H9 (cell line): ENCODE measurements around the gene CNNM3. TPM values are rescaled to one million over a fixed set of nuclear protein-coding genes. Genes with fewer than 3 reads are reported as not detected.

Experiments
- DNase-seq: peaks from one replicate; pipeline ENCODE4 v3.0.0-alpha.2; 2017
- H2AFZ ChIP-seq: one replicate; pipeline ENCODE4 v1.6.1; 2013; ENCODE audit warnings: mild to moderate bottlenecking, low read length, control low read depth, moderate library complexity
- H2AK5ac ChIP-seq: 2 replicates; pipeline ENCODE4 v1.6.1; 2013; ENCODE audit warnings: low read length, control low read depth, mixed read lengths; ENCODE audit not compliant: insufficient read length
- H2BK120ac ChIP-seq: one replicate; pipeline ENCODE4 v1.6.1; 2013; ENCODE audit warnings: low read depth, mild to moderate bottlenecking, low read length, control low read depth, inconsistent platforms; ENCODE audit not compliant: poor library complexity, severe bottlenecking
- H2BK12ac ChIP-seq: 2 replicates; pipeline ENCODE4 v1.6.1; 2013; ENCODE audit warnings: low read length, control low read depth, mixed read lengths, low read depth; ENCODE audit not compliant: insufficient read length
- H2BK15ac ChIP-seq: 2 replicates; pipeline ENCODE4 v1.6.1; 2013; ENCODE audit warnings: low read depth, low read length, control low read depth
- H2BK20ac ChIP-seq: one replicate; pipeline ENCODE4 v1.6.1; 2013; ENCODE audit warnings: low read depth, mild to moderate bottlenecking, low read length, control low read depth, inconsistent platforms; ENCODE audit not compliant: poor library complexity, severe bottlenecking
- H2BK5ac ChIP-seq: 2 replicates; pipeline ENCODE4 v1.6.1; 2013; ENCODE audit warnings: low read length, control low read depth, mixed read lengths; ENCODE audit not compliant: insufficient read length
- H3K14ac ChIP-seq: 2 replicates; pipeline ENCODE4 v1.6.1; 2013; ENCODE audit warnings: low read length, control low read depth; ENCODE audit not compliant: insufficient read depth
- H3K18ac ChIP-seq: 2 replicates; pipeline ENCODE4 v1.6.1; 2013; ENCODE audit warnings: low read depth, mild to moderate bottlenecking, mixed read lengths, low read length, control low read depth; ENCODE audit not compliant: insufficient read length
- H3K23ac ChIP-seq: 2 replicates; pipeline ENCODE4 v1.6.1; 2013; ENCODE audit warnings: low read length, control low read depth, mixed read lengths, low read depth; ENCODE audit not compliant: insufficient read length
- H3K23me2 ChIP-seq: 2 replicates; pipeline ENCODE4 v1.6.1; 2013; ENCODE audit warnings: low read depth, mild to moderate bottlenecking, mixed read lengths, low read length, control low read depth; ENCODE audit not compliant: insufficient read length, poor library complexity, severe bottlenecking
- H3K27ac ChIP-seq: 2 replicates; pipeline ENCODE4 v1.5.1; 2013; ENCODE audit warnings: low read length, control low read depth, mixed read lengths, low read depth; ENCODE audit not compliant: insufficient read length
- H3K27me3 ChIP-seq: 2 replicates; pipeline ENCODE4 v1.6.1; 2013; ENCODE audit warnings: low read length, control low read depth, inconsistent platforms; ENCODE audit not compliant: insufficient read depth
- H3K4ac ChIP-seq: 2 replicates; pipeline ENCODE4 v1.6.1; 2013; ENCODE audit warnings: low read depth, mild to moderate bottlenecking, control low read depth, inconsistent platforms, low read length, moderate library complexity
- H3K4me1 ChIP-seq: 2 replicates; pipeline ENCODE4 v1.6.1; 2013; ENCODE audit warnings: low read length, control low read depth, inconsistent platforms; ENCODE audit not compliant: insufficient read depth
- H3K4me2 ChIP-seq: 2 replicates; pipeline ENCODE4 v1.6.1; 2013; ENCODE audit warnings: low read length, control low read depth, mixed read lengths; ENCODE audit not compliant: insufficient read length, insufficient read depth
- H3K56ac ChIP-seq: 2 replicates; pipeline ENCODE4 v1.6.1; 2013; ENCODE audit warnings: low read depth, mild to moderate bottlenecking, mixed read lengths, low read length, control low read depth; ENCODE audit not compliant: insufficient read length
- H3K79me1 ChIP-seq: 2 replicates; pipeline ENCODE4 v1.6.1; 2013; ENCODE audit warnings: low read depth, mild to moderate bottlenecking, moderate library complexity, low read length, control low read depth, inconsistent platforms; ENCODE audit not compliant: insufficient read depth, poor library complexity, severe bottlenecking
- H3K79me2 ChIP-seq: 2 replicates; pipeline ENCODE4 v1.6.1; 2013; ENCODE audit warnings: low read length, control low read depth, inconsistent platforms; ENCODE audit not compliant: insufficient read depth
- H3K9ac ChIP-seq: 2 replicates; pipeline ENCODE4 v1.6.1; 2013; ENCODE audit warnings: low read length, control low read depth, mixed read lengths; ENCODE audit not compliant: insufficient read length; ENCODE audit errors: extremely low read depth
- H3K9me3 ChIP-seq: one replicate; pipeline ENCODE4 v1.6.1; 2013; ENCODE audit warnings: low read depth, low read length, inconsistent platforms; ENCODE audit not compliant: control insufficient read depth
- H3T11ph ChIP-seq: one replicate; pipeline ENCODE4 v1.6.1; 2013; ENCODE audit warnings: mild to moderate bottlenecking, low read length, control low read depth, inconsistent platforms
- H4K20me1 ChIP-seq: one replicate; pipeline ENCODE4 v1.6.1; 2013; ENCODE audit not compliant: control insufficient read depth, insufficient read length, insufficient read depth
- H4K5ac ChIP-seq: 2 replicates; pipeline ENCODE4 v1.6.1; 2013; ENCODE audit warnings: low read depth, mild to moderate bottlenecking, mixed read lengths, low read length, control low read depth; ENCODE audit not compliant: insufficient read length
- H4K8ac ChIP-seq: replicated peaks from 2 replicates; pipeline ENCODE4 v1.6.1; 2013; ENCODE audit warnings: low read length, control low read depth, mixed read lengths, low read depth; ENCODE audit not compliant: insufficient read length
- H4K91ac ChIP-seq: 2 replicates; pipeline ENCODE4 v1.6.1; 2013; ENCODE audit warnings: low read depth, mild to moderate bottlenecking, moderate library complexity, mixed read lengths, low read length, control low read depth; ENCODE audit not compliant: insufficient read length
- H3K27ac Mint-ChIP-seq, 3 experiments: 2 replicates in 2 of 3; 3 replicates in 1 of 3; pipeline ENCODE4 v1.8.0; 2020 to 2021; ENCODE audit warnings: mixed read lengths in 3 of 3, mild to moderate bottlenecking in 1 of 3, moderate library complexity in 1 of 3
- H3K27me3 Mint-ChIP-seq: 2 replicates; pipeline ENCODE4 v1.8.0; 2021; ENCODE audit warnings: low read depth, mild to moderate bottlenecking, moderate library complexity, mixed read lengths
- H3K36me3 Mint-ChIP-seq, 3 experiments: 2 replicates in 2 of 3; 3 replicates in 1 of 3; pipeline ENCODE4 v1.8.0; 2020 to 2021; ENCODE audit warnings: low read depth in 3 of 3, mixed read lengths in 3 of 3; ENCODE audit not compliant: insufficient read depth in 1 of 3
- H3K4me1 Mint-ChIP-seq, 2 experiments: 2 replicates each; pipeline ENCODE4 v1.8.0; 2020; ENCODE audit warnings: mixed read lengths in 2 of 2
- H3K4me3 Mint-ChIP-seq, 2 experiments: 2 replicates in 1 of 2; 3 replicates in 1 of 2; pipeline ENCODE4 v1.8.0; 2020 to 2021; ENCODE audit warnings: mild to moderate bottlenecking in 2 of 2, mixed read lengths in 2 of 2, moderate library complexity in 1 of 2
- H3K9me3 Mint-ChIP-seq, 2 experiments: 2 replicates in 1 of 2; 3 replicates in 1 of 2; pipeline ENCODE4 v1.8.0; 2020; ENCODE audit warnings: mild to moderate bottlenecking in 2 of 2, mixed read lengths in 2 of 2, moderate library complexity in 1 of 2
- WGBS: extraction: QIAGEN DNeasy Blood & Tissue Kit; methylation state at CpG from one replicate; pipeline ENCODE4 v1.1.7; 2013; ENCODE audit warnings: missing lambda C conversion rate, low lambda C conversion rate, mixed read lengths; ENCODE audit not compliant: insufficient read length; ENCODE audit errors: extremely low coverage; 5-methylcytosine and 5-hydroxymethylcytosine counted together
- total RNA-seq: library from RNA; stranded (reverse); gene quantifications from 2 replicates; pipeline ENCODE4 v1.2.1, GENCODE V29; 2021
- TF ChIP-seq, protein P1 (sequence below): fragments of 200-600 bp; sonication (generic); conservative IDR thresholded peaks from 3 replicates; pipeline ENCODE4 v1.8.0; 2021; ENCODE audit warnings: antibody characterized with exemption, mild to moderate bottlenecking

CNNM3 gene
- total RNA-seq, 1 experiment from 2014 or later, result 25.0 TPM

- no peak overlapping the region for H2BK15ac ChIP-seq
- no peak overlapping the region for H3K27ac ChIP-seq
- TF ChIP-seq, protein P1, sequence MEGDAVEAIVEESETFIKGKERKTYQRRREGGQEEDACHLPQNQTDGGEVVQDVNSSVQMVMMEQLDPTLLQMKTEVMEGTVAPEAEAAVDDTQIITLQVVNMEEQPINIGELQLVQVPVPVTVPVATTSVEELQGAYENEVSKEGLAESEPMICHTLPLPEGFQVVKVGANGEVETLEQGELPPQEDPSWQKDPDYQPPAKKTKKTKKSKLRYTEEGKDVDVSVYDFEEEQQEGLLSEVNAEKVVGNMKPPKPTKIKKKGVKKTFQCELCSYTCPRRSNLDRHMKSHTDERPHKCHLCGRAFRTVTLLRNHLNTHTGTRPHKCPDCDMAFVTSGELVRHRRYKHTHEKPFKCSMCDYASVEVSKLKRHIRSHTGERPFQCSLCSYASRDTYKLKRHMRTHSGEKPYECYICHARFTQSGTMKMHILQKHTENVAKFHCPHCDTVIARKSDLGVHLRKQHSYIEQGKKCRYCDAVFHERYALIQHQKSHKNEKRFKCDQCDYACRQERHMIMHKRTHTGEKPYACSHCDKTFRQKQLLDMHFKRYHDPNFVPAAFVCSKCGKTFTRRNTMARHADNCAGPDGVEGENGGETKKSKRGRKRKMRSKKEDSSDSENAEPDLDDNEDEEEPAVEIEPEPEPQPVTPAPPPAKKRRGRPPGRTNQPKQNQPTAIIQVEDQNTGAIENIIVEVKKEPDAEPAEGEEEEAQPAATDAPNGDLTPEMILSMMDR, result no peak
- no peak overlapping the region for H3K4me2 ChIP-seq
- no peak overlapping the region for H3K9ac ChIP-seq
- H3T11ph ChIP-seq, result no peak overlapping the region
- no peaks in the 10 kb centered on the region for H3K23me2 ChIP-seq
- Mint-ChIP-seq H3K27me3 (no peaks in the 10 kb centered on the region; the same call in none of the 2 replicates), H3K4me1 (peaks cover 0 to 5% of the 10 kb centered on the region in 2 experiments; a peak in 2 of 4 replicates), H3K9me3 (no peaks in the 10 kb centered on the region), H3K36me3 (peaks cover 16 to 20% (median 16%) of the 10 kb centered on the region in 3 experiments; a peak in 6 of 7 replicates), H3K4me3 (no peak overlapping the region), H3K27ac (0 out of 7 replicates have a peak overlapping the region, but pooled peaks of 1 of the 3 experiments have one; percentile 66)
- H3K9me3 ChIP-seq, result no peaks in the 10 kb centered on the region
- no peak overlapping the region for H3K4ac ChIP-seq
- H3K23ac ChIP-seq, result no peak overlapping the region
- no CpG with 5 or more reads among the region's 17 CpGs for WGBS
- peak; percentile 29 for DNase-seq
- no peak overlapping the region for H3K56ac ChIP-seq
- no peaks in the 10 kb centered on the region for H3K79me1 ChIP-seq
- no peaks in the 10 kb centered on the region for H3K4me1 ChIP-seq
- no peak overlapping the region for H2AK5ac ChIP-seq
- H4K5ac ChIP-seq, result no peak overlapping the region
- H4K8ac ChIP-seq, result no peak overlapping the region
- H4K20me1 ChIP-seq, result no peaks in the 10 kb centered on the region
- no peak overlapping the region for H2AFZ ChIP-seq
- H2BK5ac ChIP-seq, result no peak overlapping the region
- H2BK12ac ChIP-seq, result no peak overlapping the region
- H3K14ac ChIP-seq, result no peak overlapping the region
- H3K27me3 ChIP-seq, result no peaks in the 10 kb centered on the region
- no peak overlapping the region for H2BK20ac ChIP-seq
- no peaks in the 10 kb centered on the region for H3K79me2 ChIP-seq
- no peak overlapping the region for H3K18ac ChIP-seq
- H2BK120ac ChIP-seq, result no peak overlapping the region
- no peak overlapping the region for H4K91ac ChIP-seq
These were observed 28.3 kb downstream of the CNNM3 start for GRCh38 chr2:96844405-96844808.
